ENCODE data around the gene DISP1.

DNA sequence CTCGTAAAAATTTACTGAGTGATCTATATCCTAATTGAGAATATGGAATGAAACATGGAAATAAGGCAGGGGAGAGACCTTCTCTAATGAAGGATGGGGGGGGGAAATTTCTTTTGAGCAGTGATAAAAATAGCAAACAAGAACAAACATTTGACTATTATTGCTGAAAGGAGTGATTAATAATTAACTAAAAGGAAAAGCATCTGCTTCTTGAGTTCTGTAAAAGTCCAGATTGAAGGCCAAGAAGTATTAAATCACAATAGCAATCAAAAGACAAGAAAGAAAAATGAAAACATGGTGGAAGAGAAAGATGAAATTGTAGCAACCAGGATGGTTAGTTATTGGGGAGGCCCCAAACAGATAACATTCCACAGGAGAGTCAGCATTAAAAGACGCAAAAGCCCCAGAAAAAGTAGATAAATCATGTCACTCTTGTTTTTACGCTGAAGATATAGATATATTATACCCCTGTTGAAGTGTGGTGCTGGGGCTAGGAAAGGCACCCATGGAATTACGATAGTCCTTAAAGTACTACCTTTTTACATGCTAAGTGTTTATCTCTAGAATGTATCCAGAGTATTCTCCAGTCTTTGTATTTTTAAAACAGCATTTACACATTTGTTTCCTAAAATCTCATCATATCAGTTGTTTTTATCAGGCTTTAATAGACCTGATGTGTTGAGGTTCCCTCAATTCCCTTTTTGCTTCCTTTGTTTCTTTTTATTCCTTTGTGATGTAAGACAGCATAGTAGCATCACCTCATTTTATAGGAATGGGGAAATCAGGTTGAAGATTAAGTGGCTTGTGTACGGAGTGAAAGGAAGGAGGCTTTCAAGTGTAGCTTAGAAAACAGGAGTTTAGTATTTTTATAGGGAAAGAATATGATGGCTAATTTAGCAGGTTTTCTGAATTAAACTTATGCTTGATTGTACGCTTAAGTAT lies 28.9 kb downstream of the DISP1 start:
- TF ChIP-seq POLR2AphosphoS5 (IDR thresholded peaks at IDR 0.05; ENCODE audit: borderline replicate concordance, low read depth, low read length) (no peak), EZH2 (IDR thresholded peaks at IDR 0.05) (no peak), FOXP2 (optimal IDR thresholded peaks at IDR 0.05; ENCODE audit: control extremely low read depth, extremely low read length, insufficient read depth) (no peak)
